Ishikawa (cell line): ENCODE data around the gene MELTF.

Experiments
- MAX ChIP-seq: IDR thresholded peaks from 2 replicates; pipeline ENCODE4 v1.6.1; 2012
- RAD21 ChIP-seq: IDR thresholded peaks from 2 replicates; pipeline ENCODE4 v1.6.1; 2012; ENCODE audit warnings: low read depth
- TAF1 ChIP-seq: IDR thresholded peaks from 2 replicates; pipeline ENCODE4 v1.6.1; 2012; ENCODE audit warnings: low read depth, mild to moderate bottlenecking
- YY1 ChIP-seq: IDR thresholded peaks from 2 replicates; pipeline ENCODE4 v1.6.1; 2012; ENCODE audit warnings: low read depth

GRCh38 chr3:197068077-197068476, 38.5 kb upstream of the MELTF start:
- TF ChIP-seq MAX (no peak), YY1 (no peak), TAF1 (no peak), RAD21 (no peak)
